ENCODE measurements around the gene CAPN14.

The CAPN14 gene

GRCh38 chr2:31230751-31231150 is 13.4 kb upstream of the CAPN14 start:
- no peak for DNase-seq (ENCODE audit: low read depth in 1 of 2, low spot score in 1 of 2)
- H3K27ac ChIP-seq (replicated peaks), result no peak overlapping the region
- TF ChIP-seq GABPA (IDR thresholded peaks at IDR 0.05; ENCODE audit: low read depth), result no peak
- TF ChIP-seq, protein P1, sequence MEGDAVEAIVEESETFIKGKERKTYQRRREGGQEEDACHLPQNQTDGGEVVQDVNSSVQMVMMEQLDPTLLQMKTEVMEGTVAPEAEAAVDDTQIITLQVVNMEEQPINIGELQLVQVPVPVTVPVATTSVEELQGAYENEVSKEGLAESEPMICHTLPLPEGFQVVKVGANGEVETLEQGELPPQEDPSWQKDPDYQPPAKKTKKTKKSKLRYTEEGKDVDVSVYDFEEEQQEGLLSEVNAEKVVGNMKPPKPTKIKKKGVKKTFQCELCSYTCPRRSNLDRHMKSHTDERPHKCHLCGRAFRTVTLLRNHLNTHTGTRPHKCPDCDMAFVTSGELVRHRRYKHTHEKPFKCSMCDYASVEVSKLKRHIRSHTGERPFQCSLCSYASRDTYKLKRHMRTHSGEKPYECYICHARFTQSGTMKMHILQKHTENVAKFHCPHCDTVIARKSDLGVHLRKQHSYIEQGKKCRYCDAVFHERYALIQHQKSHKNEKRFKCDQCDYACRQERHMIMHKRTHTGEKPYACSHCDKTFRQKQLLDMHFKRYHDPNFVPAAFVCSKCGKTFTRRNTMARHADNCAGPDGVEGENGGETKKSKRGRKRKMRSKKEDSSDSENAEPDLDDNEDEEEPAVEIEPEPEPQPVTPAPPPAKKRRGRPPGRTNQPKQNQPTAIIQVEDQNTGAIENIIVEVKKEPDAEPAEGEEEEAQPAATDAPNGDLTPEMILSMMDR (IDR thresholded peaks at IDR 0.05; ENCODE audit: insufficient read depth, low read length), result no peak
- no peak for TF ChIP-seq REST (IDR thresholded peaks at IDR 0.05; ENCODE audit: insufficient replicate concordance, low read depth)
- no peak for TF ChIP-seq POLR2AphosphoS5 (IDR thresholded peaks at IDR 0.05; ENCODE audit: low read depth)
- TF ChIP-seq SPI1 (IDR thresholded peaks at IDR 0.05; ENCODE audit: borderline replicate concordance, low read depth), result no peak
- H3K27me3 ChIP-seq (ENCODE audit: insufficient read depth, poor library complexity, severe bottlenecking), result peaks cover 2% of the 10 kb centered on the region
- no peak overlapping the region for H3K4me3 ChIP-seq (replicated peaks; ENCODE audit: insufficient read depth, low read length)

GRCh38 chr2:31228717-31229116 is 11.4 kb upstream of the CAPN14 start:
- DNase-seq (ENCODE audit: low read depth in 1 of 2, low spot score in 1 of 2), result no peak
- TF ChIP-seq SPI1 (IDR thresholded peaks at IDR 0.05; ENCODE audit: borderline replicate concordance, low read depth) (no peak), GABPA (IDR thresholded peaks at IDR 0.05; ENCODE audit: low read depth) (no peak), REST (IDR thresholded peaks at IDR 0.05; ENCODE audit: insufficient replicate concordance, low read depth) (no peak), POLR2AphosphoS5 (IDR thresholded peaks at IDR 0.05; ENCODE audit: low read depth) (no peak)
- TF ChIP-seq, protein P1 (IDR thresholded peaks at IDR 0.05; ENCODE audit: insufficient read depth, low read length), result no peak
- no peak overlapping the region for H3K4me3 ChIP-seq (replicated peaks; ENCODE audit: insufficient read depth, low read length)
- H3K27ac ChIP-seq (replicated peaks), result no peak overlapping the region
- H3K27me3 ChIP-seq (ENCODE audit: insufficient read depth, poor library complexity, severe bottlenecking), result peaks cover 2% of the 10 kb centered on the region

DNA sequence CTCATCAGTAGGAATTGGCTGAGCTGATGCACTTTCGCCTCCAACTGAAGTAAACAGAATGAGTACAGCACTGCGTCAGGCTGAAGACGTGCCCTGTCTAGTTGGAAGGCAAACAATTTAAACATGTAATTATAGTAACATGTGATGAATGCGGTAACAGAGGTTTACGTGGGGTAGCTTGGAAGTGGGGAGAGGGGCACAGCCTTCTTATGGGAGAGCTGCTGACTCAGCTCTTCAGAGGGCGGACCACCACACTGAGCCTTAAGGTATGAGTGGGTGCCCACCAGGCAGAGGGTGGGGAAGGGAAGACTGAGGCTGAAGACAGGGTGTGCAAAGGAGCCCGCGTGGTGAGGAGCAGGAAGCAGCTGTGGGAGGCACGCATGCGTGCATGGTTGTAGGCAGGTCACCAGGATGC is 10.4 kb upstream of the CAPN14 start:
- no peak overlapping the region for H3K4me3 ChIP-seq (replicated peaks; ENCODE audit: insufficient read depth, low read length)
- TF ChIP-seq, protein P1 (IDR thresholded peaks at IDR 0.05; ENCODE audit: insufficient read depth, low read length), result no peak
- TF ChIP-seq POLR2AphosphoS5 (IDR thresholded peaks at IDR 0.05; ENCODE audit: low read depth) (no peak), REST (IDR thresholded peaks at IDR 0.05; ENCODE audit: insufficient replicate concordance, low read depth) (no peak), GABPA (IDR thresholded peaks at IDR 0.05; ENCODE audit: low read depth) (no peak), SPI1 (IDR thresholded peaks at IDR 0.05; ENCODE audit: borderline replicate concordance, low read depth) (no peak)
- peaks cover 2% of the 10 kb centered on the region for H3K27me3 ChIP-seq (ENCODE audit: insufficient read depth, poor library complexity, severe bottlenecking)
- no peak overlapping the region for H3K27ac ChIP-seq (replicated peaks)
- DNase-seq (ENCODE audit: low read depth in 1 of 2, low spot score in 1 of 2), result no peak
